ENCODE results near the gene SLC10A7.

GRCh38 chr4:146379744-146380143 lies 142.0 kb downstream of the SLC10A7 start:
- TF ChIP-seq CTCF (IDR thresholded peaks at IDR 0.05; ENCODE audit: low read length), result no peak
- no peak for TF ChIP-seq EZH2phosphoT487 (IDR thresholded peaks at IDR 0.05; ENCODE audit: low read length)
- TF ChIP-seq EZH2 (optimal IDR thresholded peaks at IDR 0.05; ENCODE audit: low read depth, low read length), result no peak
